Spleen (tissue), 7 donors: Measurements from ENCODE around the gene FBLN2.

Experiments
- POLR2A ChIP-seq, 3 donors: fragments of 450-650 bp; IDR thresholded peaks; one replicate each; pipeline ENCODE4 v1.5.1; 2017; ENCODE audit warnings: antibody characterized with exemption in 3 of 3, mild to moderate bottlenecking in 1 of 3
- TF ChIP-seq, protein P1 (sequence below), 11 experiments: fragments of 200-600 bp in 7 of 11; fragments of 450-650 bp in 4 of 11; sonication (generic) in 4 of 11; IDR thresholded peaks in 8 of 11; conservative IDR thresholded peaks in 3 of 11; 1 replicate in 7 of 11; 2 replicates in 4 of 11; pipeline versions ENCODE4 v1.4.0 to v1.8.0; 2016 to 2021; ENCODE audit warnings: antibody characterized with exemption in 11 of 11, inconsistent platforms in 4 of 11, mild to moderate bottlenecking in 1 of 11
- donor health status: DM: no; HTN: no; CAD: no; lungs with moderate emphysema.
- donor health status: DM: no; HTN: no; CAD: no.
- donor health status: DM: no; HTN: no; CAD: no.

DNA sequence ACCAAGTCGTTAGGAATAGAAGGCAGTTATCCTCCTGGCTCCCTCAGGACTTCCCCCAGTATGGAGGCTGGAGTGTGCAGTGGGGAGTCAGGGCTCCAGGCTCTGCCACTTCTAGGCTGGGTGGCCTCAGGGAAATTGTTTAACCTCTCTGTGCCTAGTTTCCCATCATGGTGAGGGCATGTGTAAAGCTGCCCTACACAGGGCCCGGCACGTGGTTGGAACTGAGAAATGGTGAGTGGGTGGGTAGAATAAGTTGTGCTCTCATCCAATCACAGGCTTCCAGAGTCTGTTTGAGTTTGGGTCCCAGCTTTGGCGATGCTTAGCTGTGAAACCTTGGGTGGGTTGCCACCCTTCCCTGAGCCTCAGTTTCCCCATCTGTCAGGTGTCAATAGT, 117.3 kb downstream of the FBLN2 start:
- TF ChIP-seq POLR2A (IDR thresholded peaks at IDR 0.05): no peak
- TF ChIP-seq, protein P1, sequence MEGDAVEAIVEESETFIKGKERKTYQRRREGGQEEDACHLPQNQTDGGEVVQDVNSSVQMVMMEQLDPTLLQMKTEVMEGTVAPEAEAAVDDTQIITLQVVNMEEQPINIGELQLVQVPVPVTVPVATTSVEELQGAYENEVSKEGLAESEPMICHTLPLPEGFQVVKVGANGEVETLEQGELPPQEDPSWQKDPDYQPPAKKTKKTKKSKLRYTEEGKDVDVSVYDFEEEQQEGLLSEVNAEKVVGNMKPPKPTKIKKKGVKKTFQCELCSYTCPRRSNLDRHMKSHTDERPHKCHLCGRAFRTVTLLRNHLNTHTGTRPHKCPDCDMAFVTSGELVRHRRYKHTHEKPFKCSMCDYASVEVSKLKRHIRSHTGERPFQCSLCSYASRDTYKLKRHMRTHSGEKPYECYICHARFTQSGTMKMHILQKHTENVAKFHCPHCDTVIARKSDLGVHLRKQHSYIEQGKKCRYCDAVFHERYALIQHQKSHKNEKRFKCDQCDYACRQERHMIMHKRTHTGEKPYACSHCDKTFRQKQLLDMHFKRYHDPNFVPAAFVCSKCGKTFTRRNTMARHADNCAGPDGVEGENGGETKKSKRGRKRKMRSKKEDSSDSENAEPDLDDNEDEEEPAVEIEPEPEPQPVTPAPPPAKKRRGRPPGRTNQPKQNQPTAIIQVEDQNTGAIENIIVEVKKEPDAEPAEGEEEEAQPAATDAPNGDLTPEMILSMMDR (IDR thresholded peaks at IDR 0.05 in 8 of 11, conservative IDR thresholded peaks at IDR 0.05 in 3 of 11): no peak
